ENCODE measurements around the gene MSL1.

The MSL1 gene

DNA sequence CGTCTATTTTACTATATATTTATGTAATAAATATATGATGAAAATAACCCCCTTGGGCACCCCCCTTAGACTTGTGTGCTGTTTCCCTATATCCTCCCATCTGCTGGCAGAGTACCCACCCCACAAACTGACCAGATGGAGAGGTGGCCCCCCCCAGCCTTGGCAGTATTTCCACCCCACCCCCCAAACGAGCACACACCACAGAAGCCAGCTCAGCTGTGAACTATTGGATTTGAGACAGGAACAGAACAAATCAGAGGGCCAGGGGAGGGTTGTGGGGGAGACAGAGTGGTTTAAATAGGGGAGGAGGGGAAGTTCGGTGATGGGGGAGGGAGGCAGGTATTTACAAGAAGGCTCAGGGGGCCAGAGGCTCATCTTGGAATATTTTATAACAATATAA, 29.2 kb upstream of the MSL1 start:
- TF ChIP-seq, protein P1, sequence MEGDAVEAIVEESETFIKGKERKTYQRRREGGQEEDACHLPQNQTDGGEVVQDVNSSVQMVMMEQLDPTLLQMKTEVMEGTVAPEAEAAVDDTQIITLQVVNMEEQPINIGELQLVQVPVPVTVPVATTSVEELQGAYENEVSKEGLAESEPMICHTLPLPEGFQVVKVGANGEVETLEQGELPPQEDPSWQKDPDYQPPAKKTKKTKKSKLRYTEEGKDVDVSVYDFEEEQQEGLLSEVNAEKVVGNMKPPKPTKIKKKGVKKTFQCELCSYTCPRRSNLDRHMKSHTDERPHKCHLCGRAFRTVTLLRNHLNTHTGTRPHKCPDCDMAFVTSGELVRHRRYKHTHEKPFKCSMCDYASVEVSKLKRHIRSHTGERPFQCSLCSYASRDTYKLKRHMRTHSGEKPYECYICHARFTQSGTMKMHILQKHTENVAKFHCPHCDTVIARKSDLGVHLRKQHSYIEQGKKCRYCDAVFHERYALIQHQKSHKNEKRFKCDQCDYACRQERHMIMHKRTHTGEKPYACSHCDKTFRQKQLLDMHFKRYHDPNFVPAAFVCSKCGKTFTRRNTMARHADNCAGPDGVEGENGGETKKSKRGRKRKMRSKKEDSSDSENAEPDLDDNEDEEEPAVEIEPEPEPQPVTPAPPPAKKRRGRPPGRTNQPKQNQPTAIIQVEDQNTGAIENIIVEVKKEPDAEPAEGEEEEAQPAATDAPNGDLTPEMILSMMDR (IDR thresholded peaks at IDR 0.05; ENCODE audit: low read depth, low read length, missing control alignments): no peak
- H3K4me3 ChIP-seq (ENCODE audit: low read depth, low read length): no peak overlapping the region
- no peak for DNase-seq (ENCODE audit: low read depth)

DNA sequence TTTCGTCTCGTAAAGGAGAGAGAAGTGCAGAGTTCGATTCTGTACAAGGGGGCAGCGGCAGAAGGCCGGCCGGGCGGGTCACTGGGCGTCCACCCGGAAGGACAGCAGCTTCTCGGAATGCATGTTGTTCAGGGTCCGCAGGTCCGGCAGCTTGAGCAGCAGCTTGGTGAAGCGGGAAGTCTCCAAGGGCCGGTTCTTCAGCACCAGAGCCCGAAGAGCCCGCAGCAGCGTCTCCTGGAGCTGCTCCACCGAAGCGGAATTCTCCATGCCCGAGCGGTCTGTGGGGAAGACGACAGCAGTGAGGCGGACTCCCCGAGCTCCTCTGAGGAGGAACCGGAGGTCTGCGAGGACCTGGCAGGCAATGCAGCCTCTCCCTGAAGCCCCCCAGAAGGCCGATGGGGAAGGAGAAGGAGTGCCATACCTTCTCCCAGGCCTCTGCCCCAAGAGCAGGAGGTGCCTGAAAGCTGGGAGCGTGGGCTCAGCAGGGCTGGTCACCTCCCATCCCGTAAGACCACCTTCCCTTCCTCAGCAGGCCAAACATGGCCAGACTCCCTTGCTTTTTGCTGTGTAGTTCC, 28.7 kb upstream of the MSL1 start:
- H3K4me3 ChIP-seq (ENCODE audit: low read depth, low read length): no peak overlapping the region
- TF ChIP-seq, protein P1 (IDR thresholded peaks at IDR 0.05; ENCODE audit: low read depth, low read length, missing control alignments): no peak
- no peak for DNase-seq (ENCODE audit: low read depth)

DNA sequence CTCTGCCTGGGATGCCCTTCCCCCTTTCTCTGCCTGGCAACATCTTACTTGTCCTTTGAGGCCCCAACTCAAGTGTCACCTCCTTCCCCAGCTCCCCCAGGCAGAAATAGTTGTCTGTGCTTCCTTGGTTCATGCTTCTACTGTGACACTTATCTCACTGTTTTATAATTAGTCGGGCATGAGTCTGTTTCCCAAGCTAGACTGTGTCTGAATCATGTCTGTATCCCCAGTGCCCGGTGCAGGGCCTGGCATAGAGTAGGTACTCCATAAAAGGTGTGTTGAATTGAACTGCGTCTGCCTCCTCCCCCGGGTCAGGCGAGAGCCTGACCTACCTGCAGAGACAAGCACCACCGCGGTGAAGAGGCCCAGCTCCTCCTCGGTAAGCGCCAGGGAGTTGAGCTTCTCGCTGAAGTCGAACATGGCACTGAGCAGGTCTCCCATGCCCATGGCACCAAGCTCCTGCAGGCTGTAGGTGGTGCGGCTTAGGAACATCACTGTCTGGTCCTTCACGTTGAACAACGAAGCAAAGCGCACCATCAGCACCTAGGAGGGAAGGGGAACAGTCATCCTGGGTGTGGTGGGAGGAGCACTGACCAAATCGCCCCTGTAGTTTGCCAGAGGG, 28.1 kb upstream of the MSL1 start:
- TF ChIP-seq, protein P1 (IDR thresholded peaks at IDR 0.05; ENCODE audit: low read depth, low read length, missing control alignments): no peak
- no peak for DNase-seq (ENCODE audit: low read depth)
- no peak overlapping the region for H3K4me3 ChIP-seq (ENCODE audit: low read depth, low read length)

DNA sequence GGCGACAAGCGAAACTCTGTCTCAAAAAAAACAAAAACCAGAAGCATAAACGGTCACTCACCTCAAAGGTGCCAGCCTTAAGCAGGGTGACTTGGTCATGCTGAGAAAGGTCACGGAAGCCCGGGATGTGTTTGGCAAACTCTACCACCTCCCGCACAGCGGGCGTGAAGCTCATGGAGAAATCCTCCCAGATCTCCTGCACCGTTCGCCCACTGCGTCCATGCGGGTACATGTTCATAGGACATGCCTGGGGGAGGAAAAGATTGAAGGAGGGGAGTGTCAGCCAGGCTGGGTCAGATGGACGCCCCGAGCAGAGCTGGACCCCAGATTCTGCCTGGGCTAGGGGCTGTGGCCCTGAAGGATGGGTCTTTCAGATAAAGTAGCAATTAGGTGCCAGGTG, 26.9 kb upstream of the MSL1 start:
- no peak overlapping the region for H3K4me3 ChIP-seq (ENCODE audit: low read depth, low read length)
- TF ChIP-seq, protein P1 (IDR thresholded peaks at IDR 0.05; ENCODE audit: low read depth, low read length, missing control alignments): no peak
- DNase-seq (ENCODE audit: low read depth): no peak

DNA sequence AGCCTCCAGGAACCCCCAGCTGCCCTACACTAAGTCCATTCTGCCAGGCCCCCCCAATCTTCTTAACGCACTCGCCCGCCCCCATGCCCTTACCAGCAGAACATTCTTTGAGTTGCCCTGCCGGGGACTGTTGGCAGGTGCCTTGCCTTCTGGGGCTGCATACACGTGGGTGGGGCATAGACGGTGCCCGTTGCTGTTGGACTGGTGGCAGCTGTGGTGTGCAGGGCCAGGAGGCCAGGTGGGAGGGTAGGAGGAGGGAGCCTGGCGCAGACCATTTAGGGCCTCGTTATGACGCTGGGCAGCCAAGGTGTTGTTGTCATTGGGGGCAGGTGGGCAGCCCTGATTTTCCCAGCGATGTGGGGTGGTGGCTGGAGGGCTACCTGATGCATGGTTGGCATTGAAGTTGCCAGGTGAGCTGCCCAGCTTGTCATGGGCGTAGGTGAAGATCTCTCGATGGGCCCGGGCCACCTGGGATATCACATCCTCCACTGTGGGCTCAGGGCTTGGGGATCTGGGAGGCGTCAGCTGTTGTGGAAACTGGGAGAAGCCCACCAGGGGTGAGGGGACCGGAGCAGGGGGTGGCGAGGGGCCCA, 26.3 kb upstream of the MSL1 start:
- no peak overlapping the region for H3K4me3 ChIP-seq (ENCODE audit: low read depth, low read length)
- DNase-seq (ENCODE audit: low read depth): no peak
- TF ChIP-seq, protein P1 (IDR thresholded peaks at IDR 0.05; ENCODE audit: low read depth, low read length, missing control alignments): no peak

DNA sequence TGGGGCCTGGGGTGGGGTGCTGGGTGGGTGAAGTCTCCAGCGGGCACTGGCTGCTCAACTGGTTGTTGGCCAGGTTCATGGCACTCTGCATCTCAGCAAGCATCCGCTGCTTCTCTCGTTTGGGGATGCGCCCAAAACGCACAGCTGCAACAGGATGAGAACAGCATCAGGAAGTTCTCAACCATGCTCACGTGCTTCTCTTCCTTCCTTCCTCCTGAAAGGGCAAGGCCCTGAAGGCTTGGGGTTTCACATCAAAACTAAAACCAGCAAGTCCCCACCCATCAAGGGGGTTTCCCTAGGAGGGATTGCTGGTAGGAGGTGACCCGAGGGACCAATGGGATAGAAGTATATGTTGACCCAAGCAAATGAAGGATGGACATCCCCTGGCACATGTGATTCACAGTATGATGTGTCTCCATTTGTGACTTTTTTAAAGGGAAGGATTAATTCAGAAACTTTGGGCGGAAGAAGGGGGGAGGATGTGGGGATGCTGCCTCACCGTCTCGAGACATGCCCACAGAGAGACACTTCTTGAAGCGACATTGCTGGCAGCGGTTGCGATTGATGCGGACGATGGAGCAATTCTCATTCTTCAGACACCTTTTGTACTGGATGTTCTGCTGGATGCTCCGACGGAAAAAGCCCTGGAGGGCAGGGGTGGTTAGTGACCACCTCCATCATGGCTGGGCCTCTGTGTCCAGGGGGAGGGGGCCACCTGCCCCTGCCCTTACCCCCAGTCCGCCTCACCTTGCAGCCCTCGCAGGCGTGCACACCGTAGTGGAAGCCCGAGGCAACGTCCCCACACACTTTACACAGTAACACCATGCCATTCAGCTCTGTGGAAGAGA, 25.6 kb upstream of the MSL1 start:
- DNase-seq (ENCODE audit: low read depth): peak; percentile 97
- H3K4me3 ChIP-seq (ENCODE audit: low read depth, low read length): peak overlapping the region; percentile 46
- TF ChIP-seq, protein P1 (IDR thresholded peaks at IDR 0.05; ENCODE audit: low read depth, low read length, missing control alignments): no peak
